Activated CD8-positive, alpha-beta memory T cell treated with anti-CD3 and anti-CD28 coated beads, Interleukin-2, amount 50 U/mL, for 4 hours (primary cell): Measurements from ENCODE around the gene PHF13.

ENCODE experiments used
- DNase-seq: peaks from one replicate; pipeline ENCODE4 v3.0.0-alpha.2; 2020

The PHF13 gene

GRCh38 chr1:6668503-6668902, 55.0 kb downstream of the PHF13 start:
- no peak for DNase-seq

- DNase-seq, result no peak
Observed at GRCh38 chr1:6672558-6672957, 59.0 kb downstream of the PHF13 start.
